Measurements from ENCODE around the gene RUBCNL. TPM values are rescaled to one million over a fixed set of nuclear protein-coding genes. Genes with fewer than 3 reads are reported as not detected.

Gene RUBCNL
- total RNA-seq, 1 donor from 2014 or later: 2.9 TPM

DNA sequence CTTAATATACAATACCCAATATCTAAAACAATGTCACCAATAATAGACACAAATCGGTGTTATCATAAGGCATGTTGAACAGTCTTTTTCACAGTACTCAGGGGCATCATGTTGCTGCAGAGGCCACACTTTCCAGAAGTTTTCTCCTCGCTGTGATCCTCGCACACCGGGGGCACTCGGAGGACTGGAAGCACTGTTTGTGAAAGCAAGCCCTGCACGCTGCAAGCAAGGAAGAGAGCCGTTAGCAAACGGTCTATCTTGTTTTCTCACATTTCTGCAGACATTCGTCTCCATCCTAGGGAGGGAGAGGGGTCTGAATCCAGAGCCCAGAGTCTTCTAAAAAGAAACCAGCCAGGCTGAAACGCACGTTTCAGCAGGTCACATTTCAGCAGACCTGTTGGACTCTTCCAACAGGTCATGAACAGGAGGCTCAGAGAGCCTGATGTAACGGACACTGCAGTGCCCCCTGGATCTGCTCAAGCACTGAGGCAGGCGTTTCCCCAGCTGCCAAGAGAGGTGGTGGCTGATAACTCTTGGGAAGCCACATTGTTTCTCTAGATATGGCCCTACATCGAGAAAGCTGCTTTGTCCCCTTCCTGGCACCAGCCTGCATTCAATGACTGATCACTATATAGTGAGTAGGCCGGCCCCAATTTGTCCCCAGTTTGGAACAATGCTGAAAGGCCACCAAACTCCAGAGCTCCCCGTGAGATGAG lies 43.6 kb downstream of the RUBCNL start:
- Histone ChIP-seq H3K27ac (no peak overlapping the region), H3K27me3 (no peaks in the 10 kb centered on the region), H3K9me3 (no peaks in the 10 kb centered on the region), H3K4me3 (no peak overlapping the region), H3K4me1 (peaks cover 9% of the 10 kb centered on the region), H3K36me3 (no peaks in the 10 kb centered on the region)
- TF ChIP-seq, protein P1, sequence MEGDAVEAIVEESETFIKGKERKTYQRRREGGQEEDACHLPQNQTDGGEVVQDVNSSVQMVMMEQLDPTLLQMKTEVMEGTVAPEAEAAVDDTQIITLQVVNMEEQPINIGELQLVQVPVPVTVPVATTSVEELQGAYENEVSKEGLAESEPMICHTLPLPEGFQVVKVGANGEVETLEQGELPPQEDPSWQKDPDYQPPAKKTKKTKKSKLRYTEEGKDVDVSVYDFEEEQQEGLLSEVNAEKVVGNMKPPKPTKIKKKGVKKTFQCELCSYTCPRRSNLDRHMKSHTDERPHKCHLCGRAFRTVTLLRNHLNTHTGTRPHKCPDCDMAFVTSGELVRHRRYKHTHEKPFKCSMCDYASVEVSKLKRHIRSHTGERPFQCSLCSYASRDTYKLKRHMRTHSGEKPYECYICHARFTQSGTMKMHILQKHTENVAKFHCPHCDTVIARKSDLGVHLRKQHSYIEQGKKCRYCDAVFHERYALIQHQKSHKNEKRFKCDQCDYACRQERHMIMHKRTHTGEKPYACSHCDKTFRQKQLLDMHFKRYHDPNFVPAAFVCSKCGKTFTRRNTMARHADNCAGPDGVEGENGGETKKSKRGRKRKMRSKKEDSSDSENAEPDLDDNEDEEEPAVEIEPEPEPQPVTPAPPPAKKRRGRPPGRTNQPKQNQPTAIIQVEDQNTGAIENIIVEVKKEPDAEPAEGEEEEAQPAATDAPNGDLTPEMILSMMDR (IDR thresholded peaks at IDR 0.05): no peak
- no peak for ATAC-seq
- no peak for DNase-seq
- intact Hi-C loops (cut with DNase I): no loop called here

DNA sequence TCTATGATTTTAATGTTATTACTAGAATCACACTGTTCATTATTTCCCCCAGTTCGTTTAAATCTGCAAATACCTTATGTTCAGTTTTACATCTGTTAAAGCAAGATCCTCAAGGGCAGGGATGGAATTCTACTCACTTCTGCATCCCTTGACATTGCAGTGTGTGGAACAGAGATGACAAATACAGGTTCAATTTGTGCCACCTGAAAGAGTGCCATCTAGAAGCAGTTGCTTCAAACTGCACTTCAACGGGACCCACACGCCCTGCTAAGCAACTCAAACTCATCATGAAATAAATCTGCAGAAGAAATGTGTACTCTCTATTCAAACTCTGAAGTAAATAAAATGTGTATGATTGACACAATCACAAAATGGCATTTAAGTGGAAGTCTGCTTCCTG lies 44.5 kb downstream of the RUBCNL start:
- no peaks in the 10 kb centered on the region for H3K9me3 ChIP-seq
- ATAC-seq (no peak), DNase-seq (no peak)
- H3K4me3 ChIP-seq: no peak overlapping the region
- H3K36me3 ChIP-seq: no peaks in the 10 kb centered on the region
- TF ChIP-seq, protein P1 (IDR thresholded peaks at IDR 0.05): no peak
- H3K27me3 ChIP-seq: no peaks in the 10 kb centered on the region
- intact Hi-C loops (cut with DNase I): no loop called here
- peaks cover 9% of the 10 kb centered on the region for H3K4me1 ChIP-seq
- H3K27ac ChIP-seq: no peak overlapping the region

DNA sequence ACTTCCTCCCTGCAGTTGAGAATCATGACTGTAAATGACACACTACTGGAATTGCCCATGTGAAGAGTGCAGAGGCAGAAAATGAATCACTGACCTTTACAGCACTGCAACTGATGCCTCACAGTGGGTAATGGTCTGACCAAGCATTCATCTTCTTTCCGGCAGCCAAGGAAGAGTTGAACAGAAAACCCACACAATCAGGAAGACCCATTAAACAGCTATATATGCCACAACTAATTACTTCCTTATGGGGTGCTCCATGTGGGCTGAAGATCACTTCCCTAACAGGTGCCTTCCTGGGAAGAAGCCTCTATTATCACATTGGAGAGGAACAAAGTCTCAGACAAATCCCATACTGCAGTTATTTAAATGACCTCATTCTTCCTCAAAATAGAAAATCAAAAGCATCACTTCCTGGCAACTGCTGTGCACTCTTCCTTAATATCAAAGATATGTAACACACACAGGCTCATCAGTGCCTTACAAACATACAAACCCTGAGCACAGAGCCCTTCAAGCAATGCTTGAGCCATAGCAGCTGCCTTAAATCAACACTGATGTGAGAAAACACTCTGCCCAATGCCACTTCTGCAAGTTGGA lies 45.8 kb downstream of the RUBCNL start:
- DNase-seq (no peak), ATAC-seq (peak; percentile 74)
- no peaks in the 10 kb centered on the region for H3K9me3 ChIP-seq
- peaks cover 9% of the 10 kb centered on the region for H3K4me1 ChIP-seq
- no peak overlapping the region for H3K4me3 ChIP-seq
- TF ChIP-seq, protein P1 (IDR thresholded peaks at IDR 0.05): no peak
- intact Hi-C loops (cut with DNase I): no loop called here
- no peaks in the 10 kb centered on the region for H3K36me3 ChIP-seq
- H3K27ac ChIP-seq: no peak overlapping the region
- no peaks in the 10 kb centered on the region for H3K27me3 ChIP-seq

DNA sequence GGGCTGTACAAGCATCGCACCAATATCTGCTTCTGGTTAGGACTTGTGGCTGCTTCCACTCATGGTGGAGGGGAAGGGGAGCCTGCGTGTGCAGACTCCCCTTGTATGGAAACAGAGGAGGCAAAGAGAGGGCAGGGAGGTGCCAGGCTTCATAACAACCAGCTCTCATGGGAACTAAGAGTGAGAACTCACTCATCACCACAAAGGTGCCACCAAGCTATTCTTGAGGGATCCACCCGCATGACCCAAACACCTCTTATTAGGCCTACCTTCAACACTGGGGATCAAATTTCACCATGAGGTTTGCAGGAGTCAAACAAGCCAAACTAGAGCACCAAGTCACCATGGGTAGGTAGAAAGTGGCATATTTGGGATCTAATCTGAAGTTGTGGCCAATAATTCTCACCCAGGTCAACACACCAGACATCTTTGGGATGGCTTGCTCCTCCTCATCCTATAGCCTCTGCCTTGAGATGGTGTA lies 46.4 kb downstream of the RUBCNL start:
- H3K27ac ChIP-seq: no peak overlapping the region
- H3K4me3 ChIP-seq: no peak overlapping the region
- ATAC-seq (no peak), DNase-seq (no peak)
- no peaks in the 10 kb centered on the region for H3K27me3 ChIP-seq
- intact Hi-C loops (cut with DNase I): no loop called here
- TF ChIP-seq, protein P1 (IDR thresholded peaks at IDR 0.05): no peak
- H3K9me3 ChIP-seq: no peaks in the 10 kb centered on the region
- no peaks in the 10 kb centered on the region for H3K36me3 ChIP-seq
- peaks cover 9% of the 10 kb centered on the region for H3K4me1 ChIP-seq

DNA sequence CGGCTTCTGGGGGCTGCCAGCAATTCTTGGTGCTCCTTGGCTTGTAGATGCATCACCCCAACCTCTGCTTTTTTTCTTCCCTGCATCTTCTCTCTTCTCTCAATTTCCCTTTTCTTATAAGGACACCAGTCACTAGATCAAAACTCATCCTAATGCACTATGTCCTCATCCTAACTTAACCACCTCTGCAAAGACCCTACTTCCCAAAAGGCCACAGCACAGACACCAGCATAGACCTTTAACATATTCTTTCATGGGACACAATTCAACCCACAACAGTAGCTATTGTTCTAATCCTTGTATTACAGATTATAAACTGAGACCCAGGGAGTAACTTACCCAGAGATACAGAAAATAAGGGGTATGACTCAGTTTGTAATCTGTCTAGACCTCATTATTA lies 47.0 kb downstream of the RUBCNL start:
- intact Hi-C loops (cut with DNase I): no loop called here
- Histone ChIP-seq H3K9me3 (no peaks in the 10 kb centered on the region), H3K27me3 (no peaks in the 10 kb centered on the region), H3K36me3 (no peaks in the 10 kb centered on the region), H3K4me3 (no peak overlapping the region), H3K27ac (no peak overlapping the region), H3K4me1 (peaks cover 9% of the 10 kb centered on the region)
- DNase-seq (no peak), ATAC-seq (no peak)
- TF ChIP-seq, protein P1 (IDR thresholded peaks at IDR 0.05): no peak
